ENCODE results near the gene CC2D2B.
"Not testable (repeated sequence)": the region's sequence is repeated elsewhere in the genome, so short reads cannot be mapped to it uniquely, and the experiment has no call there.

- not testable (repeated sequence) for TF ChIP-seq CTCF (IDR thresholded peaks at IDR 0.05; ENCODE audit: low read depth, low read length, missing input control); RXRA (IDR thresholded peaks at IDR 0.05); REST (IDR thresholded peaks at IDR 0.05); HNF4A (conservative IDR thresholded peaks at IDR 0.05); MAX (IDR thresholded peaks at IDR 0.05)
Measured at GRCh38 chr10:95905897-95906580, 1.7 kb upstream of the CC2D2B start.
